Liver (tissue), 3 donors: ENCODE data around the gene ZNF512.
"Not testable (repeated sequence)": the region's sequence is repeated elsewhere in the genome, so short reads cannot be mapped to it uniquely, and the experiment has no call there.

Experiments
- EGR1 ChIP-seq, 2 donors: IDR thresholded peaks; 2 replicates each; pipeline ENCODE4 v1.6.1; 2016 to 2018; ENCODE audit warnings: antibody characterized with exemption in 2 of 2, low read depth in 2 of 2
- FOXA1 ChIP-seq: IDR thresholded peaks from 2 replicates; pipeline ENCODE4 v1.6.1; 2016; ENCODE audit warnings: antibody characterized with exemption
- GABPA ChIP-seq, 2 donors: IDR thresholded peaks in 1 of 2; conservative IDR thresholded peaks in 1 of 2; 2 replicates each; pipeline ENCODE4 v1.6.1; 2016; ENCODE audit warnings: antibody characterized with exemption in 2 of 2, mild to moderate bottlenecking in 1 of 2, moderate library complexity in 1 of 2
- NR2F2 ChIP-seq: IDR thresholded peaks from 2 replicates; pipeline ENCODE4 v1.6.1; 2016; ENCODE audit warnings: antibody characterized with exemption
- RAD21 ChIP-seq, 2 donors: IDR thresholded peaks; 2 replicates each; pipeline ENCODE4 v1.6.1; 2016; ENCODE audit warnings: antibody characterized with exemption in 2 of 2, mild to moderate bottlenecking in 2 of 2
- RXRA ChIP-seq, 2 donors: IDR thresholded peaks; 2 replicates each; pipeline ENCODE4 v1.6.1; 2017 to 2018; ENCODE audit warnings: antibody characterized with exemption in 2 of 2, mild to moderate bottlenecking in 1 of 2
- SP1 ChIP-seq: IDR thresholded peaks from 2 replicates; pipeline ENCODE4 v1.6.1; 2018; ENCODE audit warnings: antibody characterized with exemption, mild to moderate bottlenecking
- TAF1 ChIP-seq: conservative IDR thresholded peaks from 2 replicates; pipeline ENCODE4 v1.6.1; 2016; ENCODE audit warnings: antibody characterized with exemption, mild to moderate bottlenecking
- YY1 ChIP-seq: IDR thresholded peaks from 2 replicates; pipeline ENCODE4 v1.6.1; 2016; ENCODE audit warnings: antibody characterized with exemption, mild to moderate bottlenecking
- TF ChIP-seq, protein P1 (sequence below): fragments of 150-350 bp; IDR thresholded peaks from 2 replicates; pipeline ENCODE4 v1.5.1; 2017; ENCODE audit warnings: improper control_type of control experiment, low read depth, low read length; ENCODE audit not compliant: missing input control
- TF ChIP-seq, protein P2 (sequence below): IDR thresholded peaks from 2 replicates; pipeline ENCODE4 v1.6.1; 2016; ENCODE audit warnings: antibody characterized with exemption
- TF ChIP-seq, protein P3 (sequence below): IDR thresholded peaks from 2 replicates; pipeline ENCODE4 v1.6.1; 2016; ENCODE audit warnings: antibody characterized with exemption
- TF ChIP-seq, protein P4 (sequence below): IDR thresholded peaks from 2 replicates; pipeline ENCODE4 v1.6.1; 2016; ENCODE audit warnings: antibody characterized with exemption
- TF ChIP-seq, protein P5 (sequence below): IDR thresholded peaks from 2 replicates; pipeline ENCODE4 v1.6.1; 2016; ENCODE audit warnings: antibody characterized with exemption, mild to moderate bottlenecking
- donor health status: healthy.
- donor health status: healthy.

DNA sequence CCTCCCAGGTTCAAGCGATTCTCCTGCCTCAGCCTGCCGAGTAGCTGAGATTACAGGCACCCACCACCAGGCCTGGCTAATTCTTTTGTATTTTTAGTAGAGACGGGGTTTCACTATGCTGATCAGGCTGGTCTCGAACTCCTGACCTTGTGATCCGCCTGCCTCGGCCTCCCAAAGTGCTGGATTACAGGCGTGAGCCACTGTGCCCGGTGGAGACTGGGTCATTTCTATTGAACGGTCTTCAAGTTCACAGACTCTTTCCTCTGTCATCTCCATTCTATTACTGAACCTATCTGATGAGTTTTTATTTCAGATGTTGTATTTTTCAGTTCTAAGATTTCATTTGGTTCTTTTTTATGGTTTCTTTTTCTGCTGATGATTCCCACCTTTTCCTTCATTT is 12.6 kb downstream of the ZNF512 start:
- TF ChIP-seq, protein P1, sequence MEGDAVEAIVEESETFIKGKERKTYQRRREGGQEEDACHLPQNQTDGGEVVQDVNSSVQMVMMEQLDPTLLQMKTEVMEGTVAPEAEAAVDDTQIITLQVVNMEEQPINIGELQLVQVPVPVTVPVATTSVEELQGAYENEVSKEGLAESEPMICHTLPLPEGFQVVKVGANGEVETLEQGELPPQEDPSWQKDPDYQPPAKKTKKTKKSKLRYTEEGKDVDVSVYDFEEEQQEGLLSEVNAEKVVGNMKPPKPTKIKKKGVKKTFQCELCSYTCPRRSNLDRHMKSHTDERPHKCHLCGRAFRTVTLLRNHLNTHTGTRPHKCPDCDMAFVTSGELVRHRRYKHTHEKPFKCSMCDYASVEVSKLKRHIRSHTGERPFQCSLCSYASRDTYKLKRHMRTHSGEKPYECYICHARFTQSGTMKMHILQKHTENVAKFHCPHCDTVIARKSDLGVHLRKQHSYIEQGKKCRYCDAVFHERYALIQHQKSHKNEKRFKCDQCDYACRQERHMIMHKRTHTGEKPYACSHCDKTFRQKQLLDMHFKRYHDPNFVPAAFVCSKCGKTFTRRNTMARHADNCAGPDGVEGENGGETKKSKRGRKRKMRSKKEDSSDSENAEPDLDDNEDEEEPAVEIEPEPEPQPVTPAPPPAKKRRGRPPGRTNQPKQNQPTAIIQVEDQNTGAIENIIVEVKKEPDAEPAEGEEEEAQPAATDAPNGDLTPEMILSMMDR = not testable (repeated sequence)
- TF ChIP-seq RAD21 (IDR thresholded peaks at IDR 0.05); GABPA (IDR thresholded peaks at IDR 0.05 in 1 of 2, conservative IDR thresholded peaks at IDR 0.05 in 1 of 2); RXRA (IDR thresholded peaks at IDR 0.05); YY1; TAF1; NR2F2; SP1; FOXA1; EGR1 (IDR thresholded peaks at IDR 0.05; ENCODE audit: low read depth in 2 of 2): not testable (repeated sequence)
- TF ChIP-seq, protein P2, sequence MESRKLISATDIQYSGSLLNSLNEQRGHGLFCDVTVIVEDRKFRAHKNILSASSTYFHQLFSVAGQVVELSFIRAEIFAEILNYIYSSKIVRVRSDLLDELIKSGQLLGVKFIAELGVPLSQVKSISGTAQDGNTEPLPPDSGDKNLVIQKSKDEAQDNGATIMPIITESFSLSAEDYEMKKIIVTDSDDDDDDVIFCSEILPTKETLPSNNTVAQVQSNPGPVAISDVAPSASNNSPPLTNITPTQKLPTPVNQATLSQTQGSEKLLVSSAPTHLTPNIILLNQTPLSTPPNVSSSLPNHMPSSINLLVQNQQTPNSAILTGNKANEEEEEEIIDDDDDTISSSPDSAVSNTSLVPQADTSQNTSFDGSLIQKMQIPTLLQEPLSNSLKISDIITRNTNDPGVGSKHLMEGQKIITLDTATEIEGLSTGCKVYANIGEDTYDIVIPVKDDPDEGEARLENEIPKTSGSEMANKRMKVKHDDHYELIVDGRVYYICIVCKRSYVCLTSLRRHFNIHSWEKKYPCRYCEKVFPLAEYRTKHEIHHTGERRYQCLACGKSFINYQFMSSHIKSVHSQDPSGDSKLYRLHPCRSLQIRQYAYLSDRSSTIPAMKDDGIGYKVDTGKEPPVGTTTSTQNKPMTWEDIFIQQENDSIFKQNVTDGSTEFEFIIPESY = not testable (repeated sequence)
- TF ChIP-seq, protein P3, sequence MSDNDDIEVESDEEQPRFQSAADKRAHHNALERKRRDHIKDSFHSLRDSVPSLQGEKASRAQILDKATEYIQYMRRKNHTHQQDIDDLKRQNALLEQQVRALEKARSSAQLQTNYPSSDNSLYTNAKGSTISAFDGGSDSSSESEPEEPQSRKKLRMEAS = not testable (repeated sequence)
- TF ChIP-seq, protein P4, sequence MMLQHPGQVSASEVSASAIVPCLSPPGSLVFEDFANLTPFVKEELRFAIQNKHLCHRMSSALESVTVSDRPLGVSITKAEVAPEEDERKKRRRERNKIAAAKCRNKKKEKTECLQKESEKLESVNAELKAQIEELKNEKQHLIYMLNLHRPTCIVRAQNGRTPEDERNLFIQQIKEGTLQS = not testable (repeated sequence)
- TF ChIP-seq, protein P5, sequence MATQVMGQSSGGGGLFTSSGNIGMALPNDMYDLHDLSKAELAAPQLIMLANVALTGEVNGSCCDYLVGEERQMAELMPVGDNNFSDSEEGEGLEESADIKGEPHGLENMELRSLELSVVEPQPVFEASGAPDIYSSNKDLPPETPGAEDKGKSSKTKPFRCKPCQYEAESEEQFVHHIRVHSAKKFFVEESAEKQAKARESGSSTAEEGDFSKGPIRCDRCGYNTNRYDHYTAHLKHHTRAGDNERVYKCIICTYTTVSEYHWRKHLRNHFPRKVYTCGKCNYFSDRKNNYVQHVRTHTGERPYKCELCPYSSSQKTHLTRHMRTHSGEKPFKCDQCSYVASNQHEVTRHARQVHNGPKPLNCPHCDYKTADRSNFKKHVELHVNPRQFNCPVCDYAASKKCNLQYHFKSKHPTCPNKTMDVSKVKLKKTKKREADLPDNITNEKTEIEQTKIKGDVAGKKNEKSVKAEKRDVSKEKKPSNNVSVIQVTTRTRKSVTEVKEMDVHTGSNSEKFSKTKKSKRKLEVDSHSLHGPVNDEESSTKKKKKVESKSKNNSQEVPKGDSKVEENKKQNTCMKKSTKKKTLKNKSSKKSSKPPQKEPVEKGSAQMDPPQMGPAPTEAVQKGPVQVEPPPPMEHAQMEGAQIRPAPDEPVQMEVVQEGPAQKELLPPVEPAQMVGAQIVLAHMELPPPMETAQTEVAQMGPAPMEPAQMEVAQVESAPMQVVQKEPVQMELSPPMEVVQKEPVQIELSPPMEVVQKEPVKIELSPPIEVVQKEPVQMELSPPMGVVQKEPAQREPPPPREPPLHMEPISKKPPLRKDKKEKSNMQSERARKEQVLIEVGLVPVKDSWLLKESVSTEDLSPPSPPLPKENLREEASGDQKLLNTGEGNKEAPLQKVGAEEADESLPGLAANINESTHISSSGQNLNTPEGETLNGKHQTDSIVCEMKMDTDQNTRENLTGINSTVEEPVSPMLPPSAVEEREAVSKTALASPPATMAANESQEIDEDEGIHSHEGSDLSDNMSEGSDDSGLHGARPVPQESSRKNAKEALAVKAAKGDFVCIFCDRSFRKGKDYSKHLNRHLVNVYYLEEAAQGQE = not testable (repeated sequence)
